Keratinocyte (primary cell): ENCODE measurements around the gene FAM120B.

Experiments used
- EZH2 ChIP-seq: IDR thresholded peaks from one replicate; pipeline ENCODE4 v1.6.1; 2012; ENCODE audit warnings: inconsistent platforms, mild to moderate bottlenecking, low read length, moderate library complexity
- TF ChIP-seq, protein P1 (sequence below), 3 experiments: IDR thresholded peaks in 1 of 3; conservative IDR thresholded peaks in 1 of 3; optimal IDR thresholded peaks in 1 of 3; 2 replicates in 2 of 3; 3 replicates in 1 of 3; pipeline versions ENCODE3 to v1.5.1; 2011; ENCODE audit warnings: low read length in 3 of 3, mild to moderate bottlenecking in 3 of 3, moderate library complexity in 2 of 3, control low read depth in 1 of 3, inconsistent platforms in 1 of 3; ENCODE audit not compliant: insufficient read depth in 2 of 3; ENCODE audit errors: extremely low read depth in 1 of 3

- TF ChIP-seq, protein P1, sequence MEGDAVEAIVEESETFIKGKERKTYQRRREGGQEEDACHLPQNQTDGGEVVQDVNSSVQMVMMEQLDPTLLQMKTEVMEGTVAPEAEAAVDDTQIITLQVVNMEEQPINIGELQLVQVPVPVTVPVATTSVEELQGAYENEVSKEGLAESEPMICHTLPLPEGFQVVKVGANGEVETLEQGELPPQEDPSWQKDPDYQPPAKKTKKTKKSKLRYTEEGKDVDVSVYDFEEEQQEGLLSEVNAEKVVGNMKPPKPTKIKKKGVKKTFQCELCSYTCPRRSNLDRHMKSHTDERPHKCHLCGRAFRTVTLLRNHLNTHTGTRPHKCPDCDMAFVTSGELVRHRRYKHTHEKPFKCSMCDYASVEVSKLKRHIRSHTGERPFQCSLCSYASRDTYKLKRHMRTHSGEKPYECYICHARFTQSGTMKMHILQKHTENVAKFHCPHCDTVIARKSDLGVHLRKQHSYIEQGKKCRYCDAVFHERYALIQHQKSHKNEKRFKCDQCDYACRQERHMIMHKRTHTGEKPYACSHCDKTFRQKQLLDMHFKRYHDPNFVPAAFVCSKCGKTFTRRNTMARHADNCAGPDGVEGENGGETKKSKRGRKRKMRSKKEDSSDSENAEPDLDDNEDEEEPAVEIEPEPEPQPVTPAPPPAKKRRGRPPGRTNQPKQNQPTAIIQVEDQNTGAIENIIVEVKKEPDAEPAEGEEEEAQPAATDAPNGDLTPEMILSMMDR (optimal IDR thresholded peaks at IDR 0.05 in 1 of 3, IDR thresholded peaks at IDR 0.05 in 1 of 3, conservative IDR thresholded peaks at IDR 0.05 in 1 of 3; ENCODE audit: extremely low read depth in 1 of 3, insufficient read depth in 2 of 3, low read length in 3 of 3): no peak
- no peak for TF ChIP-seq EZH2
Measured at GRCh38 chr6:170355661-170356060, 49.1 kb downstream of the FAM120B start.
